Measurements from ENCODE around the gene FIBCD1. TPM values are rescaled to one million over a fixed set of nuclear protein-coding genes. Genes with fewer than 3 reads are reported as not detected.

FIBCD1 gene
- total RNA-seq, 1 donor: 5.1 TPM

DNA sequence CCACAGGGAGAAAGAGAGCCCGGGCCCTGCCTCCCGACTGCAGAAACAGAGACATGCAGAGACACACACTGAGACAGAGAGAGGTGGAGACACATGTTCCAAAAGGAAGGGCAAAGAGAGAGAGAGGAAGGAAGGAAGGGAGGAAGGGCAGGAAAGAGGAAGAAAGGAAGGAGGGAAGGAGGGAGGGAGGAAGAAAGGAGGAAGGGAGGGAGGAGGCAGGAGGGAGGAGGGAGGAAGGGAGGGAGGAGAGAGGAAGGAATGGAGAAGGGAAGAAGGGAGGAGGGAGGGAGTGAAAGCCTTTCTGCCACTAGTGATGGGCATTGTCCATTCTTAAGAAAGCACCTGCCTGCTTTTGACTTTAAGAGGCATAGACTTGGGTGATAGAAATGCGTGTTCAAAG, 31.8 kb upstream of the FIBCD1 start:
- peak; percentile 15 for DNase-seq (ENCODE audit: insufficient read length, low spot score, missing footprints)
- Histone ChIP-seq H3K4me3 (ENCODE audit: insufficient read depth, low read length) (no peak overlapping the region), H3K36me3 (ENCODE audit: insufficient read depth, low read length) (no peaks in the 10 kb centered on the region), H3K79me2 (ENCODE audit: insufficient read depth, low read length) (no peaks in the 10 kb centered on the region), H4K20me1 (ENCODE audit: insufficient read depth, low read length) (no peaks in the 10 kb centered on the region), H3K27ac (ENCODE audit: low read depth, low read length) (no peak overlapping the region), H3K4me2 (ENCODE audit: insufficient read depth, low read length) (no peak overlapping the region), H2AFZ (ENCODE audit: low read length) (no peak overlapping the region), H3K27me3 (ENCODE audit: insufficient read depth, low read length) (peaks cover 39% of the 10 kb centered on the region), H3K4me1 (ENCODE audit: insufficient read depth, low read length) (no peaks in the 10 kb centered on the region), H3K9me3 (ENCODE audit: low read depth, low read length) (no peaks in the 10 kb centered on the region)
- TF ChIP-seq, protein P1, sequence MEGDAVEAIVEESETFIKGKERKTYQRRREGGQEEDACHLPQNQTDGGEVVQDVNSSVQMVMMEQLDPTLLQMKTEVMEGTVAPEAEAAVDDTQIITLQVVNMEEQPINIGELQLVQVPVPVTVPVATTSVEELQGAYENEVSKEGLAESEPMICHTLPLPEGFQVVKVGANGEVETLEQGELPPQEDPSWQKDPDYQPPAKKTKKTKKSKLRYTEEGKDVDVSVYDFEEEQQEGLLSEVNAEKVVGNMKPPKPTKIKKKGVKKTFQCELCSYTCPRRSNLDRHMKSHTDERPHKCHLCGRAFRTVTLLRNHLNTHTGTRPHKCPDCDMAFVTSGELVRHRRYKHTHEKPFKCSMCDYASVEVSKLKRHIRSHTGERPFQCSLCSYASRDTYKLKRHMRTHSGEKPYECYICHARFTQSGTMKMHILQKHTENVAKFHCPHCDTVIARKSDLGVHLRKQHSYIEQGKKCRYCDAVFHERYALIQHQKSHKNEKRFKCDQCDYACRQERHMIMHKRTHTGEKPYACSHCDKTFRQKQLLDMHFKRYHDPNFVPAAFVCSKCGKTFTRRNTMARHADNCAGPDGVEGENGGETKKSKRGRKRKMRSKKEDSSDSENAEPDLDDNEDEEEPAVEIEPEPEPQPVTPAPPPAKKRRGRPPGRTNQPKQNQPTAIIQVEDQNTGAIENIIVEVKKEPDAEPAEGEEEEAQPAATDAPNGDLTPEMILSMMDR (IDR thresholded peaks at IDR 0.05; ENCODE audit: extremely low read depth, low read depth, low read length): no peak

DNA sequence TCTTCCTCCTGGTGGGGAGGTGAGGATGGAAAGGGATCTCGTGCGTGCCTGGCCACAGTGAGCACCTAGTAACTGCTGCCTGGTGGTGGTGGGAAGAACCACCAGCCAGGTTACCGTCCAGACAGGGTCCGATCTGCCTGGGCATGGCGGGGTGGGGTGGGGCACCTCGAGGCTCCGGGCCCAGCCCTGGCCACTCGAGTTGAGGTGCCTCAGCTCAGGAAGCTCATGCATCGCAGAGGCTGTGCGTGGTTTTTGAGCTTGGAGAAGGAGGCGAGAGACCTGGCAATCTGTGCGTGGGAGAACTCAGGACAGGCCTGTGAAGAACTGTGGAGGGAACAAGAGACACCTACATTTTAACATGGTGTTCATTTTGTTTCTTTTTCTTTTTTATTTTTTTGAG, 31.0 kb upstream of the FIBCD1 start:
- no peak overlapping the region for H3K4me2 ChIP-seq (ENCODE audit: insufficient read depth, low read length)
- H3K36me3 ChIP-seq (ENCODE audit: insufficient read depth, low read length): no peaks in the 10 kb centered on the region
- no peak overlapping the region for H3K27ac ChIP-seq (ENCODE audit: low read depth, low read length)
- TF ChIP-seq, protein P1 (IDR thresholded peaks at IDR 0.05; ENCODE audit: extremely low read depth, low read depth, low read length): no peak
- H3K27me3 ChIP-seq (ENCODE audit: insufficient read depth, low read length): peaks cover 35% of the 10 kb centered on the region
- no peaks in the 10 kb centered on the region for H3K4me1 ChIP-seq (ENCODE audit: insufficient read depth, low read length)
- no peaks in the 10 kb centered on the region for H3K9me3 ChIP-seq (ENCODE audit: low read depth, low read length)
- no peak overlapping the region for H3K4me3 ChIP-seq (ENCODE audit: insufficient read depth, low read length)
- peak; percentile 48 for DNase-seq (ENCODE audit: insufficient read length, low spot score, missing footprints)
- H4K20me1 ChIP-seq (ENCODE audit: insufficient read depth, low read length): no peaks in the 10 kb centered on the region
- no peak overlapping the region for H2AFZ ChIP-seq (ENCODE audit: low read length)
- H3K79me2 ChIP-seq (ENCODE audit: insufficient read depth, low read length): no peaks in the 10 kb centered on the region

DNA sequence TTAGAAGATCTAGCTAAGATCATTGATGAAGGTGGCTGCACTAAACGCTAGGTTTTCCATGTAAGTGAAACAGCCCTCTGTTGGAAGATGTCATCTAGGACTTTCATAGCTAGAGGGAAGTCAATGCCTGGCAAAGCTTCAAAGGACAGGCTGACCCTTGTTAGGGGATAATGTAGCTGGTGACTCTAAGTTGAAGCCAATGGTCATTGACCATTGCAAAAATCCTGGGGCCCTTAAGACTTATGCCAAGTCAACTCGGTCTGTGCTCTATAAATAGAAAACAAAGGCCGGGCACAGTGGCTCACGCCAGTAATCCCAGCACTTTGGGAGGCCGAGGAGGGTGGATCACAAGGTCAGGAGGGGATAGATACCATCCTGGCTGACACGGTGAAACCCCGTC, 26.6 kb upstream of the FIBCD1 start:
- DNase-seq (ENCODE audit: insufficient read length, low spot score, missing footprints): no peak
- Histone ChIP-seq H3K9me3 (ENCODE audit: low read depth, low read length) (peaks cover 3% of the 10 kb centered on the region), H3K36me3 (ENCODE audit: insufficient read depth, low read length) (no peaks in the 10 kb centered on the region), H3K4me1 (ENCODE audit: insufficient read depth, low read length) (peaks cover 13% of the 10 kb centered on the region), H4K20me1 (ENCODE audit: insufficient read depth, low read length) (no peaks in the 10 kb centered on the region), H3K4me2 (ENCODE audit: insufficient read depth, low read length) (no peak overlapping the region), H2AFZ (ENCODE audit: low read length) (no peak overlapping the region), H3K27me3 (ENCODE audit: insufficient read depth, low read length) (no peaks in the 10 kb centered on the region), H3K4me3 (ENCODE audit: insufficient read depth, low read length) (no peak overlapping the region), H3K27ac (ENCODE audit: low read depth, low read length) (no peak overlapping the region), H3K79me2 (ENCODE audit: insufficient read depth, low read length) (no peaks in the 10 kb centered on the region)
- TF ChIP-seq, protein P1 (IDR thresholded peaks at IDR 0.05; ENCODE audit: extremely low read depth, low read depth, low read length): no peak

DNA sequence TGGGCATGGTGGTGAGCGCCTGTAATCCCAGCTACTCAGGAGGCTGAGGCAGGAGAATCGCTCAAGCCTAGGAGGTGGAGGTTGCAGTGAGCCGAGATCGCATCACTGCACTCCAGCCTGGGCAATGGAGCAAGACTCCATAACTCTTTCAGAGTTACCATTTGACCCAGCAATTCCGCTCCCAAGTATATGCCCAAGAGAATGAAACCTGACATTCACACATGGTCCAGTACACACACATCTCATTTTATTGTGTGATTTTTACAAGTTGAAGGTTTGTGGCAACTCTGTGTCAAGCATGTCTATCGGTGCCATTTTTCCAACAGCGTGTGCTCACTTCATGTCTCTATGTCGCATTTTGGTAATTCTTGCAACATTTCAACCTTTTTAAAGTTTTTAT, 24.9 kb upstream of the FIBCD1 start:
- no peak overlapping the region for H3K27ac ChIP-seq (ENCODE audit: low read depth, low read length)

More for the DNA sequence above, 24.9 kb upstream of the FIBCD1 start:
- Histone ChIP-seq H3K4me1 (ENCODE audit: insufficient read depth, low read length) (peaks cover 13% of the 10 kb centered on the region), H3K36me3 (ENCODE audit: insufficient read depth, low read length) (no peaks in the 10 kb centered on the region), H3K4me2 (ENCODE audit: insufficient read depth, low read length) (no peak overlapping the region), H2AFZ (ENCODE audit: low read length) (no peak overlapping the region), H3K27me3 (ENCODE audit: insufficient read depth, low read length) (no peaks in the 10 kb centered on the region), H3K9me3 (ENCODE audit: low read depth, low read length) (peaks cover 3% of the 10 kb centered on the region), H4K20me1 (ENCODE audit: insufficient read depth, low read length) (no peaks in the 10 kb centered on the region), H3K79me2 (ENCODE audit: insufficient read depth, low read length) (no peaks in the 10 kb centered on the region), H3K4me3 (ENCODE audit: insufficient read depth, low read length) (no peak overlapping the region)
- no peak for DNase-seq (ENCODE audit: insufficient read length, low spot score, missing footprints)
- TF ChIP-seq, protein P1 (IDR thresholded peaks at IDR 0.05; ENCODE audit: extremely low read depth, low read depth, low read length): no peak
